Posterior vena cava (tissue), 2 donors: Measurements from ENCODE around the gene DGKI. TPM values are rescaled to one million over a fixed set of nuclear protein-coding genes. Genes with fewer than 3 reads are reported as not detected.
"Not testable (repeated sequence)": the region's sequence is repeated elsewhere in the genome, so short reads cannot be mapped to it uniquely, and the experiment has no call there.

ENCODE experiments used
- DNase-seq: peaks from one replicate; pipeline ENCODE4 v3.0.0-alpha.2; 2020; ENCODE audit warnings: low spot score
- intact Hi-C, 2 donors: fragments of 100-400 bp; cut with DNase I; formaldehyde crosslinking; loops; one replicate each; pipeline versions ENCODE4 v1.14.1 to v1.14.2; 2022 to 2023
- total RNA-seq, 2 donors: library from RNA; stranded (reverse); fragmentation: NEBNext Ultra II Directional; extraction: Animal tissue kit (Norgen Biotek cat#: 25700); gene quantifications; one replicate each; pipeline ENCODE4 v1.2.1, GENCODE V29; 2021
- donor health status: DM: yes; HTN: yes; CAD: no.
- donor health status: DM: yes; HTN: yes; CAD: no.

The DGKI gene
- total RNA-seq, 2 donors from 2014 or later: 2.4 to 6.1 TPM

DNA sequence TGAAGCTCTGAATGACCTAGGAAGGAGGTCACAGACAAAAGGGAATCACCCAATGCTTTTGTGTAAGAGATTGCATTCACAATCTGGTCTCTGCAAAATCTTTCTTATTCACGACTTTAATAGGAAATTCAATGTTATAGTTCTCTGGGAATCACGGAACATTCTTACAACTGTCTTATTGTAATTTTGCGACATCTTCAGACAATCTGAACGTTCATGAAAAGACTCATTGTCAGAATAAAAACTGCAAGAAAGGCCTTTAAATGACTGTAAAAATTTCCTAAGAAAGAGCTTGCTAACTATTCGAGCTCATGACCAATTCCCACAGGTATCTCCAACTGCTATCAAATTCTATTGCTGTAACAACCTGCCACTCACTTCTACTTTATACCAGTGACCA is 130.7 kb downstream of the DGKI start:
- DNase-seq: no peak
- intact Hi-C loops: no loop called here

GRCh38 chr7:137715533-137715932 is 131.2 kb downstream of the DGKI start:
- intact Hi-C loops: no loop called here

GRCh38 chr7:137715121-137715520 is 131.7 kb downstream of the DGKI start:
- DNase-seq: no peak
- intact Hi-C loops: no loop called here

More at GRCh38 chr7:137715533-137715932, 131.2 kb downstream of the DGKI start:
- no peak for DNase-seq

- intact Hi-C loops, DNase-seq: not testable (repeated sequence)
Observed at GRCh38 chr7:137706330-137706729, 140.4 kb downstream of the DGKI start.

- intact Hi-C loops: no loop called here
Observed at GRCh38 chr7:137704723-137705122, 142.1 kb downstream of the DGKI start.

DNA sequence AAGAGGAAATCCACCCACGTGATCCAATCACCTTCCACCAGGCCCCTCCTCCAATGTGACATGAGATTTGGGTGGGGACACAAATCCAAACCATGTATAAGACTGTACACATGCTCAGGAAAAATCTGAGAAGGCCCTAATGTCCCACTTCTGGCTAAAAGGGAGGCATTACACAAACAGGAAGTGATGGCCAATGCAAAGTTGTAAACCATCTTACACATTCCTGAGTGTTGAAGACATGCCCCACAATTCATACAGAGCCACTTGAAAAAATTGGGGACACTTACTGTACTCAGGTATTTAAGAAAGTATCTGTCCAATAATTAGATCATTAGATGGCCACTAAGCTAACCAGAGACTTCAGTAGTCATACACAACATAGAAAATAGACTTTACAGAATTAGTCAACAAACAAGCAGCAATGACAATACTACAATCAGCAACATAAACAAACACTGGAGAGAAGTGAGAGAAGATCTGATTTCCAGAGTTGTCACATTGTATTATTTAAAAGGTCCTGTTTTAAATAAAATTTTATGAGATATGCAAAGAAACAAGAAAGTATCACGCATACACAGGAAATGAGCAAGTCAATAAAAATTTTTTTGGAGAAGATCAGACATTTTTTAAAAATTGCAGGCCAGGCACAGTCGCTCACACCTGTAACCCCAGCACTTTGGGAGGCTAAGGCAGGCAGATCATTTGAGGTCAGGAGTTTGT is 143.3 kb downstream of the DGKI start:
- no peak for DNase-seq
- intact Hi-C loops: no loop called here

More at GRCh38 chr7:137704723-137705122, 142.1 kb downstream of the DGKI start:
- no peak for DNase-seq

DNA sequence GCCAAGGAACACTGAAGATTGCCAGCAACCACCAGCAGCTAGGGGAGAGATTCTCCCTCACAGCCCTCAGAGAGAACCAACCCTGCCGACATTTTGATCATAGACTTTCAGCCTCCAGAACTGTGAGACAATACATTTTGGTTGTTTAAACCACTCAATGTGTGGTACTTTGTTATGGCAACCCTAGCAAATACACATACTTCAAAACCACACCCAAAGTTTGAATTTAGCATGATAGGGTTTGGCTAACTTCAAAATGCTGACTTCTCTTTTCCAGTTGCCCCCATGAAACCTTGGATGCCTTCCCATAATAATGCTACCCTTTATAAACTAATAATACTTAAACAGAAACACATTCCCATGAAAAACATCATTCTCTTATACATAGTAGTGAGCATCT is 149.8 kb downstream of the DGKI start:
- intact Hi-C loops: no loop called here
- DNase-seq: no peak

GRCh38 chr7:137696376-137696775 is 150.4 kb downstream of the DGKI start:
- intact Hi-C loops: no loop called here
- DNase-seq: no peak

GRCh38 chr7:137695942-137696341 is 150.8 kb downstream of the DGKI start:
- no peak for DNase-seq
- intact Hi-C loops: no loop called here

DNA sequence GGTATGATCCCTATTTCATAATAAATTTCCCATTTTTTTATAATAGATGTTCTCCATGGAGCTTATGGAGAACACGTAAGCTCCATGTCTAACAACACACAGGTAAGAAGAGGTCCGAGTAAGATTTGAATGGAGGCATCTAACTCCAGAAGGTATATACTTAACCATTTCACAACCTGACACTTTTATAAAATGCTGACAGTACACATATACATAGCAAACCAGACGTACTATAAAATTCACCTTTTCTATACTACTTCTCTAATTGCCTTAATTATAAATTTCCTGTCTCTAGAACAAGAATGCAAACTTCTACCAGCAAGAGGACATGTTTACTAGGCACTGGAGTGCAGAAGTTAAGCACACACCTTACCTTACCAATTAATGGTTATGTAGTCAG is 151.3 kb downstream of the DGKI start:
- no peak for DNase-seq
- intact Hi-C loops: no loop called here

DNA sequence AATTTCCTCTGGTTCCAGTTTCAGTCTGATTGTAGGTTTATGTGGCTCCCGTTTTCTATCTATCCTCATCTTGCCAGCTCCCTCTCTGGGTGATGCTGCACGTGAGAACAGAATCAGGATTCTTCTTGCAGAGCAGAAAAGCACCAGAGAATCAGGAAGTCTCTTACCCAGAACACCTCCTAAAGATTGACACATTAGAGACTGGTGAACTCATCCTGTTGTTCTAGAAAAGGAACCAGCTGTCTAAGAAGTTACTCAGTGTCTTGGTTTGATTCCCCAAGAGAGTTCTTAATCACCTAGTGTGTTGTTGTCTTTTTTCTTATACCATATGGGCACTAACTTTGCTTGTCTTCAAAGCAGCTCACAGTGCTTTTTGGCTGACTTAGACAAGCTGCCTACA is 152.4 kb downstream of the DGKI start:
- DNase-seq: no peak
- intact Hi-C loops: no loop called here

GRCh38 chr7:137692399-137692798 is 154.4 kb downstream of the DGKI start:
- intact Hi-C loops: no loop called here
- DNase-seq: no peak

- intact Hi-C loops: no loop called here
- DNase-seq: no peak
Observed at GRCh38 chr7:137691566-137691965, 155.2 kb downstream of the DGKI start.

- intact Hi-C loops: no loop called here
Observed at GRCh38 chr7:137690635-137691034, 156.1 kb downstream of the DGKI start.

GRCh38 chr7:137689761-137690160 is 157.0 kb downstream of the DGKI start:
- no peak for DNase-seq
- intact Hi-C loops: no loop called here

More at GRCh38 chr7:137690635-137691034, 156.1 kb downstream of the DGKI start:
- no peak for DNase-seq

DNA sequence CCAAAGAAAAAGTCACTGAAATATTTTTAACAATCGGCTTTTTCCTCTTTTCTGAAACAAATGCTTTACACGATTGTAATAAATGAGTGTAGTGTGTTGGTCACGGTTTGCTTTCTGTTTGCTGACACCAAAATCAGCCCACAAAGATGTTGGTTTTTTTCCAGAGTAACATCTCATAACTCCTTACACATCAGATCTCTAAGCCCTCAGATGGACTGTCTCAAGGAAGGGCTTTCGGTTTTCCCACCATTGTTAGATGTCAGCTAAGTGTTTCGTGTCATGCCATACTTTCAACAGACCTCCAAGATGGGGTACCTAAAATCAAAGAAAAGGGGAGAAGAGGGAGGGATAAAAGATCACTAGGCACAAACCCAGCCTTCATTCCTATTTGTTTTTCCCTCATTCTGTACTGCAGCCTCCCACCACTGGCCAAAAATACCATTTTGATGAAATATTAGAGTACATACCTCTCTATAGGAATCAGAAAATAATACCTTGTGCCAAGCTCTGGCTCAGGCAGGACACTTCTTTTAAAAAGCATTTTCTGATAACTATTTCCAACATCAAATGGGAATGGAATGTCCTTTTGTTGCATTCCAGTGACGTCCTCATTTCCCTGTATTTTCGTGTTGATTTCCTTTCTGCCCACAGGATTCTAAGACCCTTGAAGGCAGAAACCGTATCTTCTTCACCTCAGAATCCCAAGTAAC is 159.1 kb downstream of the DGKI start:
- DNase-seq: no peak
- intact Hi-C loops: no loop called here

- DNase-seq: no peak
- intact Hi-C loops: no loop called here
Observed at GRCh38 chr7:137685433-137686164, 161.2 kb downstream of the DGKI start.

DNA sequence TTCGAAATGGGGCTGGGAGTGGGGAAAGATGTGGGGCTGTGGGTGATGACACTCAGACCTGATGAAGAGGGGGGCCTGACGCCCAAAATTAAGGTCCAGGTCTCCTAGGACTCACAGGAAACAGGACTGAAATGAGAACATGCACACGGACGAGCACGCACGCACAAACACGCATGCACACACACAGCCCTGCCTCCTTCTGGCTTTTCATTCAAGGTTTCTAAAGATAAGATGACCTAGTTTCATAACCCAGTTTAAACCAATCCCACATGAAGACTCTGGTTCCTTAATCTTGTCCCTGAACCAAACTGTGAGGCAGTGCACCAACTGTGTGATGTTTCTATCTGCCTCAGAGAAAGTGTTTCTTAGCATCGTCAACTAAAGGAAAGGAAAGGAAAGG is 162.0 kb downstream of the DGKI start:
- no peak for DNase-seq

DNA sequence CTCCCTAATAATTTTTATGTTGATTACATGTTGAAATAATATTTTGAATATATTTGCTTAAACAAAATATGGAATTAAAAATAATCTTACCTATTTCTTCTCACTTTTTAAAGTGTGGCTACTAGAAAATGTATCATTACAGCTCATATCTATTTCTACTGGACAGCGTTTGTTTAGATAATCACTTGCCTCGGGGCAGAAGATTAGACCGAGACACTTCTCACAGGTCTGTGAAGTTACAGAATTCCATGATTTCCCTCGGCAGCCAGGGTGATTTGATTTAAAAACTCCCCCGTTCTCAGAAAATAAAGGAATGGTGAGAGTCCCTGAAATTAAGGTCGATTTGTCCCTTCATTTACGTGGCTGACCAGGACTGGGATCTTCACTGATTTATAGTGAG is 162.5 kb downstream of the DGKI start:
- intact Hi-C loops: no loop called here

More for the DNA sequence above, 162.0 kb downstream of the DGKI start:
- intact Hi-C loops: no loop called here

DNA sequence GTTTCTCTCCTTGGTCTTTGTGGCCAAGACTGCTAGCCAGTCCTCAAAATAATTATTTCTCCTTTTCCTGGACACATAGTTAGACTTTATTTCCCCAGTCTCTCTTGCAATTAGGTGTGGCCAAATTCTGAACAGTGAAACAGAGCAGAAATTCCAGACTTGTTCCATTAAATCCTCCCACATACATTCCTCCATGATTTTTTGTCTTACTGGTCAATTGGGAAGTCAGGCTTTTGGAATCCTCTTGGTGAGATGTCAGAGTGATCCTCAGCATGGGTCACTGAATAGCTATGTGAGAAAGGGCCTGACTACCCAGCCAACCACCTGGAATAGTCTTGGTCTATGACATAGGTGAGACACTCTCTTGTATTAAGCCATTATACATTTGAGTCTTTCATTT is 164.2 kb downstream of the DGKI start:
- no peak for DNase-seq
- intact Hi-C loops: no loop called here

More for the DNA sequence above, 162.5 kb downstream of the DGKI start:
- DNase-seq: no peak
